ENCODE measurements around the gene ALDH3B2. TPM values are rescaled to one million over a fixed set of nuclear protein-coding genes. Genes with fewer than 3 reads are reported as not detected.

The ALDH3B2 gene
- total RNA-seq, 1 experiment from 2014 or later, result not detected

GRCh38 chr11:67633758-67634365 lies 40.6 kb downstream of the ALDH3B2 start:
- peak; percentile 36 for DNase-seq
- no peak overlapping the region for H2BK12ac ChIP-seq (ENCODE audit: insufficient read length, low read depth, low read length)
- no peak overlapping the region for H2BK15ac ChIP-seq (ENCODE audit: low read depth, low read length)
- H2AFZ ChIP-seq (ENCODE audit: low read length), result no peak overlapping the region
- peaks cover 17 to 20% of the 10 kb centered on the region in 2 experiments for H3K4me1 Mint-ChIP-seq
- peaks cover 0 to 3% of the 10 kb centered on the region in 2 experiments; a peak in 2 of 5 replicates for H3K9me3 Mint-ChIP-seq
- no peaks in the 10 kb centered on the region for H4K20me1 ChIP-seq (ENCODE audit: control insufficient read depth, insufficient read depth, insufficient read length)
- H2BK120ac ChIP-seq (ENCODE audit: low read depth, low read length, poor library complexity, severe bottlenecking), result no peak overlapping the region
- H3K9me3 ChIP-seq (ENCODE audit: control insufficient read depth, low read depth, low read length), result no peaks in the 10 kb centered on the region
- H2BK20ac ChIP-seq (ENCODE audit: low read depth, low read length, poor library complexity, severe bottlenecking), result no peak overlapping the region
- no peak overlapping the region for H3K9ac ChIP-seq (ENCODE audit: extremely low read depth, insufficient read length, low read length)
- H3K4me2 ChIP-seq (ENCODE audit: insufficient read depth, insufficient read length, low read length), result no peak overlapping the region
- H3K23me2 ChIP-seq (ENCODE audit: insufficient read length, low read depth, low read length, poor library complexity, severe bottlenecking), result no peaks in the 10 kb centered on the region
- no peak overlapping the region for H4K5ac ChIP-seq (ENCODE audit: insufficient read length, low read depth, low read length)
- H3T11ph ChIP-seq (ENCODE audit: low read length), result no peak overlapping the region
- no CpG with 5 or more reads among the region's 22 CpGs for WGBS (ENCODE audit: extremely low coverage, insufficient read length, low lambda C conversion rate)
- H4K8ac ChIP-seq (replicated peaks; ENCODE audit: insufficient read length, low read depth, low read length), result no peak overlapping the region
- no peak overlapping the region for H3K23ac ChIP-seq (ENCODE audit: insufficient read length, low read depth, low read length)
- peaks cover 27% of the 10 kb centered on the region for H3K27me3 Mint-ChIP-seq (ENCODE audit: low read depth)
- H3K14ac ChIP-seq (ENCODE audit: insufficient read depth, low read length), result no peak overlapping the region
- H3K18ac ChIP-seq (ENCODE audit: insufficient read length, low read depth, low read length), result no peak overlapping the region
- H3K4me3 Mint-ChIP-seq, result no peak overlapping the region
- H2BK5ac ChIP-seq (ENCODE audit: insufficient read length, low read length), result no peak overlapping the region
- H3K79me1 ChIP-seq (ENCODE audit: insufficient read depth, low read depth, low read length, poor library complexity, severe bottlenecking), result no peaks in the 10 kb centered on the region
- no peaks in the 10 kb centered on the region for H3K79me2 ChIP-seq (ENCODE audit: insufficient read depth, low read length)
- no peaks in the 10 kb centered on the region for H3K4me1 ChIP-seq (ENCODE audit: insufficient read depth, low read length)
- H4K91ac ChIP-seq (ENCODE audit: insufficient read length, low read depth, low read length), result no peak overlapping the region
- no peak overlapping the region for H3K27ac ChIP-seq (ENCODE audit: insufficient read length, low read depth, low read length)
- peak overlapping the region in 1 of 3 experiments; percentile 67; a peak in 1 of 7 replicates for H3K27ac Mint-ChIP-seq
- no peak overlapping the region for H2AK5ac ChIP-seq (ENCODE audit: insufficient read length, low read length)
- H3K36me3 Mint-ChIP-seq (ENCODE audit: insufficient read depth in 1 of 3, low read depth in 3 of 3), result no peaks in the 10 kb centered on the region; a peak in 1 of 7 replicates
- no peak for TF ChIP-seq CTCF (conservative IDR thresholded peaks at IDR 0.05)
- H3K4ac ChIP-seq (ENCODE audit: low read depth, low read length), result no peak overlapping the region
- no peaks in the 10 kb centered on the region for H3K27me3 ChIP-seq (ENCODE audit: insufficient read depth, low read length)
- H3K56ac ChIP-seq (ENCODE audit: insufficient read length, low read depth, low read length), result no peak overlapping the region
